H1 (cell line): ENCODE measurements around the gene PGM3. TPM values are rescaled to one million over a fixed set of nuclear protein-coding genes. Genes with fewer than 3 reads are reported as not detected.

Experiments used
- ATF2 ChIP-seq: IDR thresholded peaks from 2 replicates; pipeline ENCODE4 v1.6.1; 2012; ENCODE audit warnings: low read length, inconsistent platforms
- BRCA1 ChIP-seq: IDR thresholded peaks from 2 replicates; pipeline ENCODE4 v1.6.1; 2012; ENCODE audit warnings: low read depth, low read length, improper control_type of control experiment
- CTBP2 ChIP-seq: IDR thresholded peaks from 2 replicates; pipeline ENCODE4 v1.7.0; 2011; ENCODE audit warnings: borderline replicate concordance, mild to moderate bottlenecking, moderate library complexity, mixed read lengths, low read length; ENCODE audit not compliant: insufficient read depth, insufficient read length
- CTCF ChIP-seq, 3 experiments: IDR thresholded peaks; 1 replicate in 2 of 3; 2 replicates in 1 of 3; pipeline versions ENCODE4 v1.5.1 to v1.6.1; 2011; ENCODE audit warnings: low read length in 3 of 3, mild to moderate bottlenecking in 3 of 3, inconsistent platforms in 2 of 3, low read depth in 1 of 3, moderate library complexity in 1 of 3; ENCODE audit not compliant: insufficient read depth in 1 of 3; ENCODE audit errors: control extremely low read depth in 1 of 3
- EP300 ChIP-seq, 2 experiments: IDR thresholded peaks; 1 replicate in 1 of 2; 2 replicates in 1 of 2; pipeline ENCODE4 v1.6.1; 2011 to 2012; ENCODE audit warnings: low read depth in 2 of 2, low read length in 2 of 2, mild to moderate bottlenecking in 2 of 2, borderline replicate concordance in 1 of 2, inconsistent platforms in 1 of 2, moderate library complexity in 1 of 2
- EZH2 ChIP-seq: fragments of 200-600 bp; sonication (generic); IDR thresholded peaks from 2 replicates; pipeline ENCODE4 v1.7.1; 2012; ENCODE audit warnings: low read depth, mild to moderate bottlenecking, moderate library complexity, low read length, inconsistent platforms; ENCODE audit not compliant: severe bottlenecking
- FOSL1 ChIP-seq: IDR thresholded peaks from 2 replicates; pipeline ENCODE4 v1.6.1; 2011; ENCODE audit warnings: mild to moderate bottlenecking, low read depth, low read length, moderate library complexity; ENCODE audit not compliant: insufficient read depth
- GTF2F1 ChIP-seq: IDR thresholded peaks from 2 replicates; pipeline ENCODE4 v1.6.1; 2012; ENCODE audit warnings: low read depth, low read length, improper control_type of control experiment, borderline replicate concordance
- KDM1A ChIP-seq: fragments of 200-600, 300-600 bp; sonication (generic); IDR thresholded peaks from 2 replicates; pipeline ENCODE4 v1.7.1; 2016; ENCODE audit warnings: mild to moderate bottlenecking, low read length, borderline replicate concordance
- NANOG ChIP-seq: IDR thresholded peaks from 2 replicates; pipeline ENCODE4 v1.6.1; 2011; ENCODE audit warnings: low read length, low read depth, mild to moderate bottlenecking, inconsistent platforms; ENCODE audit not compliant: insufficient read depth, poor library complexity, severe bottlenecking
- POLR2AphosphoS5 ChIP-seq: IDR thresholded peaks from 2 replicates; pipeline ENCODE4 v1.6.1; 2011; ENCODE audit warnings: low read depth, low read length
- RAD21 ChIP-seq, 2 experiments: IDR thresholded peaks in 1 of 2; conservative IDR thresholded peaks in 1 of 2; 2 replicates each; pipeline ENCODE4 v1.6.1; 2011; ENCODE audit warnings: low read depth in 2 of 2, low read length in 2 of 2, improper control_type of control experiment in 1 of 2, inconsistent platforms in 1 of 2, mild to moderate bottlenecking in 1 of 2, moderate library complexity in 1 of 2
- RBBP5 ChIP-seq: IDR thresholded peaks from 2 replicates; pipeline ENCODE4 v1.7.1; 2012; ENCODE audit warnings: low read depth, mild to moderate bottlenecking, inconsistent platforms, low read length, moderate library complexity, borderline replicate concordance
- RNF2 ChIP-seq: fragments of 200-900, 300-1000 bp; sonication (generic); IDR thresholded peaks from 2 replicates; pipeline ENCODE4 v1.7.1; 2016; ENCODE audit warnings: borderline replicate concordance, low read depth, mild to moderate bottlenecking, antibody characterized with exemption, low read length; ENCODE audit not compliant: poor library complexity, severe bottlenecking; ENCODE audit errors: missing control alignments
- SAP30 ChIP-seq: fragments of 300-600 bp; sonication (generic); IDR thresholded peaks from 2 replicates; pipeline ENCODE4 v1.7.1; 2012; ENCODE audit warnings: low read length, moderate library complexity, mild to moderate bottlenecking, inconsistent platforms; ENCODE audit not compliant: insufficient read depth, insufficient replicate concordance
- SIRT6 ChIP-seq: IDR thresholded peaks from one replicate; pipeline ENCODE4 v1.7.1; 2012; ENCODE audit warnings: low read length, inconsistent platforms
- SRF ChIP-seq: IDR thresholded peaks from 2 replicates; pipeline ENCODE4 v1.6.1; 2011; ENCODE audit warnings: mild to moderate bottlenecking, low read depth, low read length, moderate library complexity
- polyA plus RNA-seq, 7 experiments: library from polyadenylated mRNA; depleted of rRNA in 3 of 7; stranded (reverse) in 5 of 7; unstranded in 2 of 7; fragments of >200 nt in 5 of 7; fragments of 200-250 nt in 2 of 7; gene quantifications; 1 replicate in 5 of 7; 2 replicates in 1 of 7; 4 replicates in 1 of 7; pipeline versions ENCODE4 v1.2.1 to v1.2.3, GENCODE V29; 2011 to 2013; ENCODE audit warnings: missing spikeins in 2 of 7, mixed read lengths in 2 of 7
- total RNA-seq: library from RNA; stranded (reverse); fragmentation: NEBNext Ultra II Directional; extraction: Animal tissue kit (Norgen Biotek cat#: 25700); gene quantifications from 2 replicates; pipeline ENCODE4 v1.2.1, GENCODE V29; 2021

Gene PGM3
- total and polyA plus RNA-seq, 2 of the 8 experiments (the other 6 are each of a cell fraction or from before 2014, with no cell fraction given), result 14.5 to 60.5 TPM

GRCh38 chr6:83193747-83194566, 892 bp upstream of the PGM3 start (continued):
- no peak for TF ChIP-seq EZH2
- no peak for TF ChIP-seq ATF2
- TF ChIP-seq BRCA1, result no peak
- no peak for TF ChIP-seq EP300 (IDR thresholded peaks at IDR 0.05; ENCODE audit: borderline replicate concordance in 1 of 2, low read depth in 2 of 2, low read length in 2 of 2)
- no peak for TF ChIP-seq FOSL1
- TF ChIP-seq SIRT6, result no peak
- TF ChIP-seq RAD21 (IDR thresholded peaks at IDR 0.05 in 1 of 2, conservative IDR thresholded peaks at IDR 0.05 in 1 of 2; ENCODE audit: low read depth in 2 of 2, low read length in 2 of 2), result no peak
- TF ChIP-seq SRF, result no peak
- no peak for TF ChIP-seq SAP30
- TF ChIP-seq CTCF (IDR thresholded peaks at IDR 0.05; ENCODE audit: control extremely low read depth in 1 of 3, insufficient read depth in 1 of 3, low read depth in 1 of 3, low read length in 3 of 3), result no peak
- no peak for TF ChIP-seq GTF2F1
- TF ChIP-seq RNF2, result no peak
- peak; percentile 19; the same call in 1 of the 2 replicates for TF ChIP-seq RBBP5
- TF ChIP-seq KDM1A, result no peak
- TF ChIP-seq NANOG, result no peak
- TF ChIP-seq POLR2AphosphoS5, result no peak
- TF ChIP-seq CTBP2, result peak; percentile 67
